HEK293 (cell line): ENCODE measurements around the gene KATNAL1.

Experiments
- CTCF ChIA-PET: fragments of 350-600 bp; formaldehyde crosslinking; extraction: SDS; loops from one replicate; lab custom pipeline; 2021; ENCODE audit warnings: antibody characterized with exemption; lab: Yijun Ruan, JAX
- POLR2A ChIA-PET: fragments of 300-600 bp; formaldehyde crosslinking; extraction: SDS; loops from one replicate; lab custom pipeline; 2020; ENCODE audit warnings: antibody characterized with exemption, inconsistent platforms; lab: Yijun Ruan, JAX
- H3K27ac ChIP-seq: fragments of 200-500 bp; sonication (Bioruptor generic); 2 replicates; pipeline ENCODE4 v1.5.1; 2014; ENCODE audit warnings: low read depth, low read length, control low read depth, inconsistent platforms; ENCODE audit errors: extremely low read depth
- H3K36me3 ChIP-seq, 2 experiments: fragments of 200-500 bp in 1 of 2; sonication (Bioruptor generic) in 1 of 2; 1 replicate in 1 of 2; 2 replicates in 1 of 2; pipeline ENCODE4 v1.5.1; 2014 to 2017; ENCODE audit warnings: inconsistent platforms in 2 of 2, low read length in 2 of 2; ENCODE audit not compliant: control insufficient read depth in 2 of 2, insufficient read depth in 1 of 2
- H3K4me1 ChIP-seq: fragments of 200-500 bp; sonication (Bioruptor generic); 2 replicates; pipeline ENCODE4 v1.5.1; 2014; ENCODE audit warnings: mild to moderate bottlenecking, low read length, inconsistent platforms; ENCODE audit not compliant: control insufficient read depth, insufficient read depth
- H3K4me3 ChIP-seq: 2 replicates; pipeline ENCODE4 v1.5.1; 2011; ENCODE audit warnings: low read depth, mild to moderate bottlenecking, control low read depth, low read length, moderate library complexity
- H3K9me3 ChIP-seq: fragments of 200-500 bp; sonication (Bioruptor generic); 2 replicates; pipeline ENCODE4 v1.5.1; 2014; ENCODE audit warnings: low read depth, low read length, inconsistent platforms; ENCODE audit not compliant: control insufficient read depth, insufficient read depth
- GFI1B ChIP-seq: fragments of 450-650 bp; formaldehyde crosslinking; IDR thresholded peaks from 2 replicates; pipeline ENCODE4 v1.5.1; 2016; ENCODE audit warnings: missing biosample characterization, missing genetic modification characterization
- OVOL3 ChIP-seq: fragments of 450-650 bp; formaldehyde crosslinking; IDR thresholded peaks from 2 replicates; pipeline ENCODE4 v1.5.1; 2016; ENCODE audit warnings: missing biosample characterization, missing genetic modification characterization
- SP3 ChIP-seq: fragments of 450-650 bp; formaldehyde crosslinking; IDR thresholded peaks from 2 replicates; pipeline ENCODE4 v1.5.1; 2016; ENCODE audit warnings: missing biosample characterization, missing genetic modification characterization
- ZIC2 ChIP-seq: fragments of 450-650 bp; formaldehyde crosslinking; IDR thresholded peaks from 2 replicates; pipeline ENCODE4 v1.5.1; 2016; ENCODE audit warnings: missing biosample characterization, missing genetic modification characterization
- ZNF10 ChIP-seq: fragments of 450-650 bp; formaldehyde crosslinking; IDR thresholded peaks from 2 replicates; pipeline ENCODE4 v1.5.1; 2017; ENCODE audit warnings: missing biosample characterization, missing genetic modification characterization
- ZNF362 ChIP-seq: fragments of 450-650 bp; formaldehyde crosslinking; IDR thresholded peaks from 2 replicates; pipeline ENCODE4 v1.5.1; 2016; ENCODE audit warnings: missing biosample characterization, missing genetic modification characterization
- ZNF518A ChIP-seq: fragments of 450-650 bp; formaldehyde crosslinking; conservative IDR thresholded peaks from 2 replicates; pipeline ENCODE4 v1.5.1; 2016; ENCODE audit warnings: low read depth, missing biosample characterization, missing genetic modification characterization
- ZNF658 ChIP-seq: fragments of 450-650 bp; formaldehyde crosslinking; IDR thresholded peaks from 2 replicates; pipeline ENCODE4; 2016; ENCODE audit warnings: missing biosample characterization, missing genetic modification characterization
- ZNF664 ChIP-seq: fragments of 450-650 bp; formaldehyde crosslinking; IDR thresholded peaks from 2 replicates; pipeline ENCODE4 v1.5.1; 2016; ENCODE audit warnings: missing biosample characterization, missing genetic modification characterization
- TF ChIP-seq, protein P1 (sequence below): fragments of 450-650 bp; formaldehyde crosslinking; IDR thresholded peaks from 2 replicates; pipeline ENCODE4 v1.5.1; 2017; ENCODE audit warnings: missing biosample characterization, missing genetic modification characterization
- TF ChIP-seq, protein P2 (sequence below): fragments of 450-650 bp; formaldehyde crosslinking; IDR thresholded peaks from 2 replicates; pipeline ENCODE4; 2016; ENCODE audit warnings: missing biosample characterization, missing genetic modification characterization

The KATNAL1 gene

DNA sequence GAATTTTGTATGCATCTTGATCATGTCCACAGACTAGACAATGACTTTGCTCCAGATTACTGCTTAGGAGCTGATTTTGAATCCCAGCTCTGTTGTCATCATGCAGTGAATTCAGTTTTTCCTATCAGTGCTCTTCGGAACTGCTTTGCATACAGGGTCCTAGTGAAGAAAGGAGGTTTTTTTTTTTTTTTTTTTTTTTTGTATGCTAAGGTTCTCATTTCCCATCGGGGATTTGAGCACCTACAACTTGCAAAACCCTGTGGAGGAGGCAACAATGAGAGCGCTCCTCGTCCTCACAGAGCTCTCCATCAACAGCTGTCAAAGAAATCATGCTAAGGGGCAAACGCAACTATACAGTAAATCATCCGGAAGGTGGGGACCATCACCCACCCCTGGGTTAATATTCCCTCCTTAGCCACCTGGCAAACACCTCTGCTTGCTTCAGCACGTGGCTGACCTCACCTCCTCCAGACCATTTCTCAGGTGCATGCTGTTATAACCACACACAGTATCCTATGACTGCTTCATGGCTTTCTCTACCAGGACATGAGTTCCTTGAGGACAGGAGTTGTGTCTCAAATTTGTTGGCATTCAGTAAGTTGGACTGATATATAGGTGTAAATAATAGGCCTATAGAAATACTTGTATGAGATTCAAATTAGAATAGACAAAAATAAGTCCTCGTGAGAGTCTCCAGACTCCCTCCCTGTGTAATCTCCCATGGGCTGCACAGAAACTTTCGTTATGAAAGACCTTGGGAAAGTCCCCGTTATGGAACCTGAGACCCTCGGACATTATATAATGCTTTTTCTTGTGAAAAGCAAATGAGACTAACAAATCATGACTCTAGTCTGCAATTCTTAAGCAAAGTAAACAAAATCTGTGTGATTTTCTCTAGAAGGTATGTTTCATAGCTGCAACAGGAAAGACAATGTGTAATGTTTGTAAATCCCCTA is 113.8 kb downstream of the KATNAL1 start:
- no peak overlapping the region for H3K4me3 ChIP-seq
- no peak for TF ChIP-seq SP3
- TF ChIP-seq ZNF362 (tag by site-specific recombination) = no peak
- TF ChIP-seq ZNF664 = no peak
- TF ChIP-seq ZNF658 (tag by site-specific recombination) = no peak
- TF ChIP-seq OVOL3 (tag by site-specific recombination) = no peak
- TF ChIP-seq ZNF10 (tag by site-specific recombination) = no peak
- TF ChIP-seq, protein P1, sequence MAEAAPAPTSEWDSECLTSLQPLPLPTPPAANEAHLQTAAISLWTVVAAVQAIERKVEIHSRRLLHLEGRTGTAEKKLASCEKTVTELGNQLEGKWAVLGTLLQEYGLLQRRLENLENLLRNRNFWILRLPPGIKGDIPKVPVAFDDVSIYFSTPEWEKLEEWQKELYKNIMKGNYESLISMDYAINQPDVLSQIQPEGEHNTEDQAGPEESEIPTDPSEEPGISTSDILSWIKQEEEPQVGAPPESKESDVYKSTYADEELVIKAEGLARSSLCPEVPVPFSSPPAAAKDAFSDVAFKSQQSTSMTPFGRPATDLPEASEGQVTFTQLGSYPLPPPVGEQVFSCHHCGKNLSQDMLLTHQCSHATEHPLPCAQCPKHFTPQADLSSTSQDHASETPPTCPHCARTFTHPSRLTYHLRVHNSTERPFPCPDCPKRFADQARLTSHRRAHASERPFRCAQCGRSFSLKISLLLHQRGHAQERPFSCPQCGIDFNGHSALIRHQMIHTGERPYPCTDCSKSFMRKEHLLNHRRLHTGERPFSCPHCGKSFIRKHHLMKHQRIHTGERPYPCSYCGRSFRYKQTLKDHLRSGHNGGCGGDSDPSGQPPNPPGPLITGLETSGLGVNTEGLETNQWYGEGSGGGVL (tag by site-specific recombination) = no peak
- TF ChIP-seq GFI1B = no peak
- TF ChIP-seq, all 188 proteins: peak for 0
- Histone ChIP-seq H3K4me1 (no peaks in the 10 kb centered on the region), H3K9me3 (no peaks in the 10 kb centered on the region), H3K36me3 (no peaks in the 10 kb centered on the region), H3K27ac (no peak overlapping the region)
- ChIA-PET CTCF (interaction anchor here (0.6 kb wide), 1 partner anchor 173 kb away, joined by 3 read pairs; no protein-coding TSS in a partner anchor), POLR2A (no interaction called here)

DNA sequence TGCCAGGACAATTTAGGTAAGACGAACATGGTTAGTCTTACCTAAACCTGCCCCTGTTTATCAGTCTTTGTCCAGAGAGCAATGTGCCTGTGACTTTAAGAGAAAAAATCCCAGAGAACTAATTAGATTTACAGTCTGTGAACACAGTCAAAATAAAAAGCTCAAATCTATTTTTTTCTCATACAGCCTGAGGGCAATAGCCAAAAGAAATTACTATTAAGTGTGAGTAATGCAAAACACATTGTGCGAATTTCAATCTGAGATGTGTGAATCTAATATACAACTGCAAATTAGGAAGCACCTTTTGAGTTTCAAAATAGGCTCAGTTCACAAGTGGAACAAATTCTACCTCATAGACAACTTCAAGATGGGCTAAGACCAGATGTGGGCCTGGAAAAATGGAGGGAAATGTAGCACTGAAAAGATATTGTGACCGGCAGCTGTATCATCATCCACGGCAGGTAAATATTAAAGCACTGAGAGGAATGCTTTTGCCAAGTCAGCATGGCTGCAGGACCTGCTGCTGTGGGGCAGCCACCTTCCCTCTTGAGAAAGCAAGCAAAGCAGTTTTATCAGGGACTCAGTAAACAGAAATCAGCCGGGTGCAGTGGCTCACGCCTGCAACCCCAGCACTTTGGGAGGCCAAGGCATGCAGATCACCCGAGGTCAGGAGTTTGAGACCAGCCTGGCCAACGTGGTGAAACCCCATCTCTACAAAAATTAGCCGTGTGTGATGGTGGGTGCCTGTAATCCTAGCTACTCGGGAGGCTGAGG is 114.8 kb downstream of the KATNAL1 start:
- TF ChIP-seq, protein P2, sequence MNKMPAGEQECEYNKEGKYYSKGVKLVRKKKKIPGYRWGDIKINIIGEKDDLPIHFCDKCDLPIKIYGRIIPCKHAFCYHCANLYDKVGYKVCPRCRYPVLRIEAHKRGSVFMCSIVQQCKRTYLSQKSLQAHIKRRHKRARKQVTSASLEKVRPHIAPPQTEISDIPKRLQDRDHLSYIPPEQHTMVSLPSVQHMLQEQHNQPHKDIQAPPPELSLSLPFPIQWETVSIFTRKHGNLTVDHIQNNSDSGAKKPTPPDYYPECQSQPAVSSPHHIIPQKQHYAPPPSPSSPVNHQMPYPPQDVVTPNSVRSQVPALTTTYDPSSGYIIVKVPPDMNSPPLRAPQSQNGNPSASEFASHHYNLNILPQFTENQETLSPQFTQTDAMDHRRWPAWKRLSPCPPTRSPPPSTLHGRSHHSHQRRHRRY (tag by site-specific recombination) = no peak
- TF ChIP-seq ZIC2 (tag by site-specific recombination) = peak; percentile 28; the same call in 1 of the 2 replicates
- Histone ChIP-seq H3K4me3 (no peak overlapping the region), H3K36me3 (no peaks in the 10 kb centered on the region), H3K9me3 (no peaks in the 10 kb centered on the region), H3K27ac (no peak overlapping the region), H3K4me1 (no peaks in the 10 kb centered on the region)
- ChIA-PET CTCF (no interaction called here), POLR2A (no interaction called here)

GRCh38 chr13:30191491-30192100 is 115.8 kb downstream of the KATNAL1 start:
- ChIA-PET POLR2A (no interaction called here), CTCF (no interaction called here)
- Histone ChIP-seq H3K36me3 (no peaks in the 10 kb centered on the region), H3K9me3 (no peaks in the 10 kb centered on the region), H3K27ac (no peak overlapping the region), H3K4me1 (no peaks in the 10 kb centered on the region), H3K4me3 (no peak overlapping the region)
- no peak for TF ChIP-seq ZNF518A (tag by site-specific recombination)
